Measurements from ENCODE around the gene GSTA5. TPM values are rescaled to one million over a fixed set of nuclear protein-coding genes. Genes with fewer than 3 reads are reported as not detected.

The GSTA5 gene
- not detected in 2 replicates for total RNA-seq

DNA sequence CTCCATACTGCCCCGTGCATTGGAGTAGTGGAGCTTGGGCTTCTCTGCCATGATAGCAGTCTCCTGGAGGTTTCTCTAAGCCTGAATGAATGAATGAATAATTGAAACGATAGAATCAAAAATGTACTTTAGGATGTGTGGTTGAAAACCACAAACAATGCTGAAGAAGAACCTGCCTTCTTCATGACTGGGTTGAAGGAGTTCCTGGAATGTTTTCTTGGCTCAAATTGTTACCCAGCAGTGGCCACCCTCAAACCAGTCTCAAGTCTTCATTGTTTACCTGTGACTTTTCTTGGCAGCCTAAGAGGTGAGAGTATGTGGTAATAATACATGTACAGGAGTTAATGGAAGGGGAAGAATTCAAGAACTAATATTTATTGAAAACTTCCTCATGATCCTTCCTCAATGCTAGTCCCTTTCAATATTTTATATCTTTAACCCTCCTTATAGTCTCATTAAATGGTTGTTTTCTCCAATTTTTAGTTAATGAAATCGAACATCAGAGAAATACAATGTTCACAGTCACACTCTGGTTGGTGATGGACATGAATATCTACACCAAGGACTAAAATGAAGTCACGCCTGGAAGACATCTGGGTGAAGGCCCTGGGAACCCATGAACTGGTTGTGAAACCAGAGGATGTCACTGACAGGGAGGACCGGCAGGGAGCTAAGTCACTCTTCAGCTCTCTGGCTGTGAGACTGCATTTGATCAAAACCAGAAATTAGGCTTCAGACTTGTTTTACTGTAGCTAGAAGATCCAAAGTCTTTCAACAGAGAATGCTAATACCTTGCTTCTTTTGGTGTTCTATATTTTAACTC lies at the start of gene GSTA5:
TSS of gene GSTA5 (minus strand) at position 51 of the 823 bp plus-strand sequence.

DNA sequence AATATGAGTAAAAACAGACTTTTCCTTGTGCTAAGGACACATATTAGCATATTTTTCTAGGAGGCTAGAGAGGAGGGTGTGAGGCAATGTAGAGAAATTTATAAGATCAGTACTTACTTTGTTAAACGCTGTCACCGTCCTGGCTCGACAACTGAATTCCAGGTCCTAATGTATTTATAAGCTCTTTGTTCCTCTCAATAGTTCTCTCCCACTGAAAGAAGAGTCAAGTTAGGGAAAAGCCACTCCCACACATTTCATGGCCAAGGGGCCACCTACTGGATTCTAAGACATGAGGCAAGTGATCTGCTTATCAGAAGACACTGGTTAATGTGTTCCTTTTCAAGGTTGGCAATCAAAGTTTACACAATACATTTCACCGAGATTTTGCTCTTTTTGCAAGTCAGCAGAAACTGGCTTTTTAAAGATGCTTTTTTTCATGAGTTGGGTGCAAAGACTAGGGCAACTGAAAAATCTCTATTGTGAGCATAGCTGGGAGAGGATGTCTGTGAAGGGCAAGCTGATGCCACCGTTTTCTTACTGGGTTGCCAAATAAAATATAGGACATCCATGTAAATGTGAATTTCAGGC lies 36.9 kb downstream of the GSTA5 start, which contains the start of gene GSTA1:
TSS of gene GSTA1 (minus strand) at position 149 of the 588 bp plus-strand sequence. CDS start 4,549 bp downstream, outside the sequence.

Other genes with a start within 250 kb of the GSTA5 start
- 36.3 and 42.8 TPM in 2 replicates for gene TMEM14A, start 169.7 kb downstream of the GSTA5 start, total RNA-seq
- not detected in 2 replicates for gene GSTA2, start 77.3 kb downstream of the GSTA5 start, total RNA-seq
- gene GSTA1, start 37.0 kb downstream of the GSTA5 start, total RNA-seq, result 0.26 TPM in 1 of 2 replicates, not detected in the other
- gene GSTA3, start 68.9 kb upstream of the GSTA5 start, total RNA-seq, result not detected in 2 replicates
- 69.4 and 69.5 TPM in 2 replicates for gene GSTA4, start 154.5 kb upstream of the GSTA5 start, total RNA-seq
- 19.9 and 20.0 TPM in 2 replicates for gene CILK1, start 221.0 kb upstream of the GSTA5 start, total RNA-seq
- gene FBXO9, start 224.6 kb upstream of the GSTA5 start, total RNA-seq, result 56.9 and 58.9 TPM in 2 replicates